Spleen (tissue), 11 donors: ENCODE results near the gene NFS1. TPM values are rescaled to one million over a fixed set of nuclear protein-coding genes. Genes with fewer than 3 reads are reported as not detected.

Experiments used
- DNase-seq: peaks from one replicate; pipeline ENCODE4 v3.0.0-alpha.2; 2020
- H3K27ac ChIP-seq, 8 donors: fragments of 200-600 bp; sonication (generic) in 7 of 8; 1 replicate in 4 of 8; 2 replicates in 4 of 8; pipeline versions ENCODE4 v1.5.0 to v1.8.0; 2016 to 2021; ENCODE audit warnings: inconsistent platforms in 4 of 8, mild to moderate bottlenecking in 4 of 8, moderate library complexity in 1 of 8
- H3K27me3 ChIP-seq, 7 donors: fragments of 200-600 bp; sonication (generic) in 6 of 7; replicated peaks in 1 of 7; 1 replicate in 4 of 7; 2 replicates in 3 of 7; pipeline versions ENCODE4 v1.5.0 to v1.8.0; 2016 to 2021; ENCODE audit warnings: inconsistent platforms in 3 of 7, mild to moderate bottlenecking in 1 of 7
- H3K36me3 ChIP-seq, 6 donors: fragments of 200-600 bp; sonication (generic) in 5 of 6; 1 replicate in 4 of 6; 2 replicates in 2 of 6; pipeline versions ENCODE4 v1.5.0 to v1.8.0; 2016 to 2021; ENCODE audit warnings: inconsistent platforms in 2 of 6
- H3K4me1 ChIP-seq, 6 donors: fragments of 200-600 bp; sonication (generic) in 5 of 6; 1 replicate in 3 of 6; 2 replicates in 3 of 6; pipeline versions ENCODE4 v1.5.0 to v1.8.0; 2016 to 2021; ENCODE audit warnings: inconsistent platforms in 3 of 6
- H3K4me3 ChIP-seq, 8 donors: fragments of 200-600 bp; sonication (generic) in 7 of 8; 1 replicate in 4 of 8; 2 replicates in 4 of 8; pipeline versions ENCODE4 v1.5.0 to v1.8.0; 2016 to 2021; ENCODE audit warnings: inconsistent platforms in 4 of 8, mild to moderate bottlenecking in 4 of 8, moderate library complexity in 2 of 8
- H3K9me3 ChIP-seq, 8 donors: fragments of 200-600 bp; sonication (generic) in 7 of 8; 1 replicate in 4 of 8; 2 replicates in 4 of 8; pipeline versions ENCODE4 v1.5.0 to v1.8.0; 2016 to 2021; ENCODE audit warnings: inconsistent platforms in 4 of 8
- POLR2A ChIP-seq, 3 donors: fragments of 450-650 bp; IDR thresholded peaks; one replicate each; pipeline ENCODE4 v1.5.1; 2017; ENCODE audit warnings: antibody characterized with exemption in 3 of 3, mild to moderate bottlenecking in 1 of 3
- POLR2AphosphoS5 ChIP-seq, 3 donors: sonication (generic); formaldehyde crosslinking; IDR thresholded peaks; one replicate each; pipeline ENCODE4 v1.5.1; 2017; ENCODE audit warnings: antibody characterized with exemption in 3 of 3
- WGBS, 5 donors: extraction: QIAGEN DNeasy Blood & Tissue Kit in 3 of 5; methylation state at CpG; one replicate each; pipeline versions ENCODE4 v1.1.5 to v1.1.7; 2013 to 2018; 5-methylcytosine and 5-hydroxymethylcytosine counted together
- intact Hi-C: fragments of 100-400 bp; cut with DNase I; formaldehyde crosslinking; loops from one replicate; pipeline ENCODE4 v1.15.0; 2023; ENCODE audit warnings: low total_unique reads
- polyA plus RNA-seq, 3 donors: library from polyadenylated mRNA; stranded (reverse); fragments of 200-250 nt; gene quantifications; one replicate each; pipeline ENCODE4 v1.2.1, GENCODE V29; 2013
- total RNA-seq, 7 donors: library from RNA; depleted of rRNA in 3 of 7; stranded (reverse); fragments of >200 nt in 3 of 7; fragmentation: NEBNext Ultra II Directional in 4 of 7; extraction: Animal tissue kit (Norgen Biotek cat#: 25700) in 4 of 7; gene quantifications; one replicate each; pipeline versions ENCODE4 v1.1.0 to v1.2.1, GENCODE V29; 2016 to 2021
- TF ChIP-seq, protein P1 (sequence below), 11 experiments: fragments of 200-600 bp in 7 of 11; fragments of 450-650 bp in 4 of 11; sonication (generic) in 4 of 11; IDR thresholded peaks in 8 of 11; conservative IDR thresholded peaks in 3 of 11; 1 replicate in 7 of 11; 2 replicates in 4 of 11; pipeline versions ENCODE4 v1.4.0 to v1.8.0; 2016 to 2021; ENCODE audit warnings: antibody characterized with exemption in 11 of 11, inconsistent platforms in 4 of 11, mild to moderate bottlenecking in 1 of 11
- donor health status: healthy with polysubstance abuse.
- donor health status: DM: no; HTN: no; CAD: no; lungs with moderate emphysema.
- donor health status: DM: no; HTN: no; CAD: no.
- donor health status: Bipolar disorder and iron deficiency.
- donor health status: healthy.
- donor health status: DM: no; HTN: no; CAD: no.
- donor health status: DM: yes; HTN: yes; CAD: no.

Gene NFS1
- total and polyA plus RNA-seq, 10 donors = 21.3 to 40.8 (median 25.7) TPM

DNA sequence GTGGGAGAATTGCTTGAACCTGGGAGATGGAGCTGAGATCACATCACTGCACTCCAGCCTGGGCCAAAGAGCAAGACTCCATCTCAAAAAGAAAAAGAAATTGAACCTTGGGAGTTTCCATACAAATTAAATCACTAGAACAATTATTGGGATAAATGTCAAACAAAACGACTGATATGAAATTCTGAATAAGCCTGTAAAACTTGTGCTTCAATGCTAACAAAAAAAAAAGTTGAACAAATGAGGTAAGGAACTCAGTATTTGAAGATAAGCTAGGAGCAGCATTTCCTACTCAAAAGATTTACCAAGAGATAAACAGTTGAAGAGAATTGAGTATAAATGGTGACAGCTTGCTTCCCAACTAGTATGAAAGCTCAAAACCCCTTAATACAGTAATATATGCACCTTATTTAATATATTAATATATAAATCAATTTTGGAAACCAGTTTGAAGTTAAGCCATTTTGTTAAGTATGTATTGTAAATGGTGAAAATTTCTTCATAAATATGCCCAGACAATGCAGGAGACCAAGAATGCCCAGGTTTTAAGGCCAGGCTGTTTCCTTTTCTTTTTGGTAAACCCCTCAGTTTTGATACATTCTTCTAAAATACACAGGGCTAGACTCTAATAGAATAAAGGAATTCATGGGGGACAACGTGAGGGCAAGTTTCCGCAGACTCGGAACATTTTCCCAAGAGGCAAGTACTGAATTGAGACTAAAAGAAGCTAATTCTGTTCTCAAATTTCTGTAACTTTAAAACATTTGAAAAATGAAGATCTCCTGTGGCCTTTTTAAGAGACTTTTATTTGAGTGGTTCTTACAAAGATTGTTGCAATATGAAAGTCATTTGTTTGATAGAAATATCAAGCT is 3.9 kb upstream of the NFS1 start:
- H3K27me3 ChIP-seq = no peaks in the 10 kb centered on the region
- H3K4me3 ChIP-seq = no peak overlapping the region
- H3K36me3 ChIP-seq = peaks cover 9 to 75% (median 65%) of the 10 kb centered on the region in 6 donors
- DNase-seq = no peak
- intact Hi-C loops = no loop called here
- WGBS, 5 donors = 68 to 78% (median 72%) methylated on average over 4 of the region's 4 CpGs
- no peaks in the 10 kb centered on the region for H3K9me3 ChIP-seq
- TF ChIP-seq POLR2AphosphoS5 (IDR thresholded peaks at IDR 0.05) (peak in 1 of 3 donors; percentile 10), POLR2A (IDR thresholded peaks at IDR 0.05) (no peak)
- TF ChIP-seq, protein P1, sequence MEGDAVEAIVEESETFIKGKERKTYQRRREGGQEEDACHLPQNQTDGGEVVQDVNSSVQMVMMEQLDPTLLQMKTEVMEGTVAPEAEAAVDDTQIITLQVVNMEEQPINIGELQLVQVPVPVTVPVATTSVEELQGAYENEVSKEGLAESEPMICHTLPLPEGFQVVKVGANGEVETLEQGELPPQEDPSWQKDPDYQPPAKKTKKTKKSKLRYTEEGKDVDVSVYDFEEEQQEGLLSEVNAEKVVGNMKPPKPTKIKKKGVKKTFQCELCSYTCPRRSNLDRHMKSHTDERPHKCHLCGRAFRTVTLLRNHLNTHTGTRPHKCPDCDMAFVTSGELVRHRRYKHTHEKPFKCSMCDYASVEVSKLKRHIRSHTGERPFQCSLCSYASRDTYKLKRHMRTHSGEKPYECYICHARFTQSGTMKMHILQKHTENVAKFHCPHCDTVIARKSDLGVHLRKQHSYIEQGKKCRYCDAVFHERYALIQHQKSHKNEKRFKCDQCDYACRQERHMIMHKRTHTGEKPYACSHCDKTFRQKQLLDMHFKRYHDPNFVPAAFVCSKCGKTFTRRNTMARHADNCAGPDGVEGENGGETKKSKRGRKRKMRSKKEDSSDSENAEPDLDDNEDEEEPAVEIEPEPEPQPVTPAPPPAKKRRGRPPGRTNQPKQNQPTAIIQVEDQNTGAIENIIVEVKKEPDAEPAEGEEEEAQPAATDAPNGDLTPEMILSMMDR (IDR thresholded peaks at IDR 0.05 in 8 of 11, conservative IDR thresholded peaks at IDR 0.05 in 3 of 11) = no peak
- peaks cover 9 to 80% (median 39%) of the 10 kb centered on the region in 6 donors for H3K4me1 ChIP-seq
- H3K27ac ChIP-seq = peak overlapping the region in 1 of 8 donors; percentile 5

DNA sequence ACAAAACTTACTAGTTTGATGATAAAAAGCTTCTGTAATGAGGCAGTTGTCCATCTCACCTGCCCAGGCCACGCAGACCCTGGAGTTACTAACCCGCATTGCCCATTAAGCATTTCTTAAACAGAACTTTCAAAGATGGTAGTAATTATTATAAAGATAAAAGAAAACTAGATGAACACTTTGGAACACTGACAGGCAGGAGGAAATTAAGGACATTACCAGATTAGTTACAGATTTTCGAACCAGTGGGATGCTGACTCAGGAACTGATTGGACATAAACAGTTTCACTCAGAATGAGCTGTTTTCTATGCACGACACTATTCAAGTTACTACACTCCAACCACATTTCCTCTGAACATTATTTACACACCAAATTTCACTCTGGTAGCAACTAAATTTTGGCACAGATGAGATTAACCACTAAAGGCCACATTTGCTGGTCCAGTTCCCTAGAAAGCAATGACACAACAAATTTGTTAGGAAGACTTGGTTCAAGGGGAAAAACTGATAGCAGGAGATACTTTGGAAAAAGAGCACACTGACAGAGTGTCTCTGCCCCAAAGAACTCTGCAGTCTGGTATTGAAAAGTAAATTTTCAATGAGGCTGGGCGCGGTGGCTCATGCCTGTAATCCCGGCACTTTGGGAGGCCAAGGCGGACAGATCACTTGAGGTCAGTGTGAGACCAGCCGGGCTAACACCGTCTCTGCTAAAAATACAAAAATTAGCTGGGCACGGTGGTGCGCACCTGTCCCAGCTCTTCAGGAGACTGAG is 3.1 kb upstream of the NFS1 start:
- H3K9me3 ChIP-seq = no peaks in the 10 kb centered on the region
- peak; percentile 57 for DNase-seq
- WGBS, 5 donors = 83 to 91% (median 85%) methylated on average over 12 of the region's 12 CpGs
- H3K27me3 ChIP-seq = no peaks in the 10 kb centered on the region
- peaks cover 9 to 67% (median 57%) of the 10 kb centered on the region in 6 donors for H3K36me3 ChIP-seq
- H3K4me3 ChIP-seq = no peak overlapping the region
- H3K4me1 ChIP-seq = peaks cover 12 to 80% (median 47%) of the 10 kb centered on the region in 6 donors
- TF ChIP-seq POLR2AphosphoS5 (IDR thresholded peaks at IDR 0.05) (peak; percentile 52 to 73 (median 54)), POLR2A (IDR thresholded peaks at IDR 0.05) (no peak)
- no peak overlapping the region for H3K27ac ChIP-seq
- intact Hi-C loops = no loop called here

DNA sequence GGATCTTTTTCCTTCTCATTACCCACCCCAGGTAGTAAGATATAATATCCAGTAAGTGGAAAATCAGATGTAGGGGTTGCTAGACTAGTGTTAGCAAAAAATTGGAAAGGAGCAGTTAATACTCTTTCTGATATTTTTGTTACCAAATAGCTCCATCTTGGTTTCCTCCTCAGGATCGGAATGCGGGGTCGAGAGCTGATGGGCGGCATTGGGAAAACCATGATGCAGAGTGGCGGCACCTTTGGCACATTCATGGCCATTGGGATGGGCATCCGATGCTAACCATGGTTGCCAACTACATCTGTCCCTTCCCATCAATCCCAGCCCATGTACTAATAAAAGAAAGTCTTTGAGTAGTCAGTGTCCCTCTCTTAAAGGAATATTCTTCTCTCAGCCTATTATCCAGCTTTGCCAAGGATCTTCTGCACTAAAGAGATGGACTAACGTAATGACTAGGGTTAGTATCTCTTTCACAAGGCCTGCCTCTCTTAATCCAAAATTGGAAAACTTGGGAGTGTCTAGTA is 1.5 kb upstream of the NFS1 start:
- Histone ChIP-seq H3K27ac (peak overlapping the region in 2 of 8 donors; percentile 92 to 93), H3K4me1 (peaks cover 12 to 83% (median 48%) of the 10 kb centered on the region in 6 donors), H3K27me3 (no peaks in the 10 kb centered on the region), H3K9me3 (no peaks in the 10 kb centered on the region), H3K36me3 (peaks cover 4 to 67% (median 45%) of the 10 kb centered on the region in 6 donors), H3K4me3 (peak overlapping the region in 1 of 8 donors; percentile 76)
- 91 to 95% (median 94%) methylated on average over 7 of the region's 7 CpGs for WGBS, 5 donors
- no peak for DNase-seq
- intact Hi-C loops = no loop called here
- TF ChIP-seq POLR2AphosphoS5 (IDR thresholded peaks at IDR 0.05) (peak in 2 of 3 donors; percentile 23 to 55), POLR2A (IDR thresholded peaks at IDR 0.05) (no peak)

DNA sequence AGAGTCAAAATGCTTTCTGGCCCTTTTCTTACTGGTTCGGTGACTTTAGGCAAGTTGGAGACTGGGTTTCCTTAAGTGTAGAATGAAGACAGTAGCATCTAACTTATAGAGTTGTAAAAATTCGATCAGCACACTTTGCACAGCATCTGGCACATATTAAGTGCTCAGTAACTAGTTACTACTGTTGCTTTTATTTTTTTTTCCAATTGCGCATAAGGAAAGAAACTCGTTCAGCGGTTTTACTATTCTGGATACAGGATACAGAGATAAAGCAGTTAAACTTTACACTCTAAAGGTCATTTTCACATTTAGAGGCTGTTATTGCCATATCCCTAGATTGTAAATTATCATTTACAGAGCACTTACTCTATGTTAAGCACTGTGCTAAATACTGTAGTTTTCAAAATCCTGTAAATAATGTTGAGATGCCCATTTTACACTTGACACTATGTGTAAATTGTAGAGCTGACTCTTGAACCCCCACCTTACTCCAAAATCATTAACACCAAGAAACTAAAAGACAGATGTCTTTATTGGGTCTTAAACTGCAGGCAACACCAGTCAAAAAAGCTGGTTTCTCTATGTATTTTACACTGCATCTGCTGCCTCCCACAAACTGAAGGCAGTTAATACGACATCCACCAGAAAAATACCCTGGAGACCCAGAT is 939 bp upstream of the NFS1 start:
- peak overlapping the region; percentile 74 to 97 (median 94) for H3K4me3 ChIP-seq
- no peaks in the 10 kb centered on the region for H3K9me3 ChIP-seq
- TF ChIP-seq POLR2A (IDR thresholded peaks at IDR 0.05) = no peak
- TF ChIP-seq, protein P1 (IDR thresholded peaks at IDR 0.05 in 8 of 11, conservative IDR thresholded peaks at IDR 0.05 in 3 of 11) = no peak
- no peak for TF ChIP-seq POLR2AphosphoS5 (IDR thresholded peaks at IDR 0.05)
- peaks cover 4 to 67% (median 45%) of the 10 kb centered on the region in 6 donors for H3K36me3 ChIP-seq
- DNase-seq = no peak
- no peaks in the 10 kb centered on the region for H3K27me3 ChIP-seq
- peak overlapping the region; percentile 89 to 95 (median 92) for H3K27ac ChIP-seq
- intact Hi-C loops = no loop called here
- H3K4me1 ChIP-seq = peaks cover 12 to 83% (median 48%) of the 10 kb centered on the region in 6 donors
- 23 to 33% (median 29%) methylated on average over 6 of the region's 6 CpGs for WGBS, 5 donors
